ENCODE measurements around the gene CREG2.

DNA sequence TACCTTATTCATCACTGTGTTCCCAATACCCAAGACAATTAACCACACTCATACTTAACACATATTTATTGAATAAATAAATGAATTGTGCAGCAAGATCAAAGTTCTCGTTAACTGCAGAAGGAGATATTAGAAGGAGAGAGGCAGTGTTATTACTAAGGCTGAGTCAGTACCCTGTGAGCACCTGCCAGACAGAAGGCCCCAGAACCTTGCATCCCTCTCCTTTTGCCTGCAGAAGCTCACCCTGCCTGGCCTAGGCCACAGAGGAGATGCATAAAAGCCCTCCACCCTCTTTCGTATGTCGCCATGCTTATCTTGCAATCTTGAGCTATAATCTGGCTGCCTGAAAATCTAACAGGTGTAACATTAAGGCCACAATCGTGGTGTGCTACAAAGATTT is 58.3 kb downstream of the CREG2 start:
- no peak for TF ChIP-seq POLR2AphosphoS5 (IDR thresholded peaks at IDR 0.05; ENCODE audit: borderline replicate concordance, low read depth, low read length)
- TF ChIP-seq EZH2 (IDR thresholded peaks at IDR 0.05) = no peak
